Tibial nerve (tissue), 4 donors: ENCODE results near the gene STK39.

ENCODE experiments used
- CTCF ChIP-seq, 5 experiments: fragments of 200-600 bp in 3 of 5; fragments of 450-650 bp in 2 of 5; sonication (generic) in 3 of 5; IDR thresholded peaks; one replicate each; pipeline ENCODE4 v1.5.1; 2016 to 2019; ENCODE audit warnings: antibody characterized with exemption in 5 of 5, mild to moderate bottlenecking in 3 of 5, moderate library complexity in 2 of 5
- EP300 ChIP-seq, 2 donors: sonication (generic); formaldehyde crosslinking; IDR thresholded peaks; one replicate each; pipeline ENCODE4 v1.6.1; 2017; ENCODE audit warnings: antibody characterized with exemption in 2 of 2, mild to moderate bottlenecking in 1 of 2
- POLR2A ChIP-seq, 2 donors: fragments of 450-650 bp; IDR thresholded peaks; one replicate each; pipeline ENCODE4 v1.6.1; 2017; ENCODE audit warnings: antibody characterized with exemption in 2 of 2, mild to moderate bottlenecking in 2 of 2, moderate library complexity in 2 of 2

GRCh38 chr2:168239281-168239680, 8.1 kb downstream of the STK39 start:
- no peak for TF ChIP-seq POLR2A (IDR thresholded peaks at IDR 0.05)
- TF ChIP-seq CTCF (IDR thresholded peaks at IDR 0.05), result no peak
- TF ChIP-seq EP300 (IDR thresholded peaks at IDR 0.05), result no peak
